HepG2 (cell line): Measurements from ENCODE around the gene LRRTM3. TPM values are rescaled to one million over a fixed set of nuclear protein-coding genes. Genes with fewer than 3 reads are reported as not detected.

ENCODE experiments used
- ATAC-seq: fragments of 200-7000 bp; cut with Tn5 transposase; 3 replicates; pipeline ENCODE4 v1.9.1; 2020; ENCODE audit warnings: mild to moderate bottlenecking, moderate library complexity
- BruUV-seq: library from RNA; stranded (reverse); fragments of 400-500 nt; replicated peaks from 2 replicates; lab custom pipeline; 2021; lab: Mats Ljungman, UMichigan
- CTCF ChIA-PET: fragments of 300-600 bp; formaldehyde crosslinking; extraction: SDS; loops from one replicate; lab custom pipeline; 2021; ENCODE audit warnings: low total read pairs, inconsistent platforms, low intra/inter-chr PET ratio; lab: Yijun Ruan, JAX
- POLR2A ChIA-PET: fragments of 350-600 bp; sonication (Branson Sonifier 250); formaldehyde crosslinking; loops from one replicate; lab custom pipeline; 2020; ENCODE audit warnings: antibody characterized with exemption, inconsistent platforms; lab: Yijun Ruan, JAX
- DNase-seq: peaks from one replicate; pipeline ENCODE4 v3.0.0-alpha.2; 2015; ENCODE audit warnings: low spot score
- FAIRE-seq: peaks from 3 replicates; lab custom pipeline; 2011; peaks lifted over from hg19 to GRCh38; lab: Jason Lieb, UNC
- H2AFZ ChIP-seq: one replicate; pipeline ENCODE4 v1.6.1; 2011; ENCODE audit warnings: low read length, inconsistent platforms
- H3K27ac ChIP-seq: fragments of 300-600 bp; 3 replicates; pipeline ENCODE4 v1.8.0; 2011; ENCODE audit warnings: mixed run types, mild to moderate bottlenecking, mixed read lengths, low read length, inconsistent platforms; ENCODE audit not compliant: insufficient read depth; ENCODE audit errors: extremely low read length
- H3K27me3 ChIP-seq, 2 experiments: fragments of 200-600 bp in 1 of 2; 2 replicates in 1 of 2; 3 replicates in 1 of 2; pipeline versions ENCODE4 v1.6.0 to v1.8.0; 2011; ENCODE audit warnings: low read length in 2 of 2, mild to moderate bottlenecking in 2 of 2, moderate library complexity in 2 of 2, inconsistent platforms in 1 of 2; ENCODE audit not compliant: insufficient read depth in 2 of 2, control insufficient read depth in 1 of 2
- H3K36me3 ChIP-seq, 2 experiments: fragments of 200-600 bp in 1 of 2; replicated peaks in 1 of 2; 2 replicates in 1 of 2; 3 replicates in 1 of 2; pipeline versions ENCODE4 v1.5.1 to v1.8.0; 2011; ENCODE audit warnings: low read length in 2 of 2, inconsistent platforms in 1 of 2; ENCODE audit not compliant: insufficient read depth in 2 of 2, control insufficient read depth in 1 of 2
- H3K4me1 ChIP-seq: 2 replicates; pipeline ENCODE4 v1.5.1; 2012; ENCODE audit warnings: low read length, inconsistent platforms; ENCODE audit not compliant: insufficient read depth
- H3K4me2 ChIP-seq: 2 replicates; pipeline ENCODE4 v1.6.0; 2011; ENCODE audit warnings: low read depth, low read length, inconsistent platforms
- H3K4me3 ChIP-seq, 3 experiments: fragments of 200-600 bp in 1 of 3; sonication (generic), shearing (Covaris generic) in 1 of 3; replicated peaks in 1 of 3; 2 replicates each; pipeline ENCODE4 v1.5.1; 2011 to 2016; ENCODE audit warnings: low read length in 3 of 3, inconsistent platforms in 2 of 3, low read depth in 2 of 3, mild to moderate bottlenecking in 2 of 3, control low read depth in 1 of 3, mixed read lengths in 1 of 3; ENCODE audit not compliant: insufficient read depth in 1 of 3
- H3K79me2 ChIP-seq: one replicate; pipeline ENCODE4 v1.6.1; 2011; ENCODE audit warnings: low read length, inconsistent platforms; ENCODE audit not compliant: insufficient read depth
- H3K9ac ChIP-seq: 2 replicates; pipeline ENCODE4 v1.6.0; 2011; ENCODE audit warnings: mild to moderate bottlenecking, low read depth, low read length, inconsistent platforms; ENCODE audit not compliant: insufficient read depth
- H3K9me3 ChIP-seq: 2 replicates; pipeline ENCODE4 v1.5.1; 2012; ENCODE audit warnings: mild to moderate bottlenecking, low read length
- H4K20me1 ChIP-seq: 2 replicates; pipeline ENCODE4 v1.6.0; 2011; ENCODE audit warnings: inconsistent platforms, mild to moderate bottlenecking, low read length, moderate library complexity; ENCODE audit not compliant: insufficient read depth
- MLX ChIP-seq: IDR thresholded peaks from 2 replicates; pipeline ENCODE4 v1.6.1; 2016
- NCOA5 ChIP-seq: sonication (generic); formaldehyde crosslinking; IDR thresholded peaks from 2 replicates; pipeline ENCODE4 v1.4.0; 2020; ENCODE audit warnings: missing genetic modification reagents
- RFX3 ChIP-seq: IDR thresholded peaks from 2 replicates; pipeline ENCODE4 v1.6.1; 2016; ENCODE audit warnings: missing biosample characterization, missing genetic modification reagents
- STAG1 ChIP-seq: sonication (generic); formaldehyde crosslinking; IDR thresholded peaks from 2 replicates; pipeline ENCODE4 v1.4.0; 2020; ENCODE audit warnings: missing genetic modification reagents
- ZNF343 ChIP-seq: sonication (generic); formaldehyde crosslinking; IDR thresholded peaks from 2 replicates; pipeline ENCODE4 v1.4.0; 2020; ENCODE audit warnings: mild to moderate bottlenecking, missing genetic modification reagents
- ZNF687 ChIP-seq: sonication (generic); formaldehyde crosslinking; IDR thresholded peaks from 2 replicates; pipeline ENCODE4 v1.5.1; 2020; ENCODE audit warnings: mild to moderate bottlenecking, missing genetic modification reagents, moderate library complexity
- WGBS: methylation state at CpG from one replicate; pipeline ENCODE4 v1.1.6; 2017; ENCODE audit warnings: low lambda C conversion rate; 5-methylcytosine and 5-hydroxymethylcytosine counted together
- in situ Hi-C: cut with HindIII; loops from 2 replicates; pipeline ENCODE4 v1.10.0; 2017; ENCODE audit warnings: low pct_unique_long_range_greater_than_20kb; ENCODE audit not compliant: extremely low pct_ligation_motif_present
- intact Hi-C: fragments of 100-400 bp; cut with micrococcal nuclease; formaldehyde crosslinking; loops from one replicate; pipeline ENCODE4 v1.10.0; 2022; ENCODE audit not compliant: unreplicated experiment
- polyA plus RNA-seq, 8 experiments: library from polyadenylated mRNA; depleted of rRNA in 3 of 8; stranded (reverse) in 7 of 8; unstranded in 1 of 8; fragments of >200 nt; fragmentation: Illumina TruSeq in 4 of 8; extraction: Trizol in 4 of 8; gene quantifications; 2 replicates each; pipeline versions ENCODE4 v1.2.1 to v1.2.3, GENCODE V29; 2011 to 2016; ENCODE audit warnings: low read depth in 4 of 8, missing spikeins in 1 of 8, mixed read lengths in 1 of 8; ENCODE audit not compliant: insufficient read depth in 1 of 8
- total RNA-seq, 5 experiments: library from RNA; depleted of rRNA; stranded (reverse); fragments of >200 nt; fragmentation: Illumina TruSeq; extraction: Trizol; gene quantifications; 2 replicates each; pipeline ENCODE4 v1.2.3, GENCODE V29; 2016; ENCODE audit warnings: low read depth in 1 of 5

The LRRTM3 gene
- total and polyA plus RNA-seq, 2 of the 13 experiments (the other 11 are each of a cell fraction or from before 2014, with no cell fraction given): not detected

- no peak for DNase-seq
- H3K27ac ChIP-seq: no peak overlapping the region
- BruUV-seq: no TSS peak
- H3K4me3 ChIP-seq: no peak overlapping the region
- intact Hi-C loops (no loop called here), in situ Hi-C loops (no loop called here)
- WGBS: 24% methylated on average over 6 of the region's 6 CpGs
- H3K36me3 ChIP-seq: no peaks in the 10 kb centered on the region
- FAIRE-seq: no peak
- ChIA-PET POLR2A (no interaction called here), CTCF (no interaction called here)
- no peak overlapping the region for H2AFZ ChIP-seq
- no peaks in the 10 kb centered on the region for H3K27me3 ChIP-seq
- no peak for ATAC-seq
- H3K4me2 ChIP-seq: no peak overlapping the region
- H3K4me1 ChIP-seq: no peaks in the 10 kb centered on the region
- no peaks in the 10 kb centered on the region for H4K20me1 ChIP-seq
- H3K9ac ChIP-seq: no peak overlapping the region
- no peaks in the 10 kb centered on the region for H3K9me3 ChIP-seq
- no peaks in the 10 kb centered on the region for H3K79me2 ChIP-seq
- TF ChIP-seq MLX (CRISPR knock-in tag): no peak
- TF ChIP-seq STAG1: no peak
- no peak for TF ChIP-seq ZNF687 (CRISPR knock-in tag)
Measured at GRCh38 chr10:67141300-67141699, 215.5 kb downstream of the LRRTM3 start.

GRCh38 chr10:67144530-67144929 is 218.7 kb downstream of the LRRTM3 start:
- FAIRE-seq (no peak), ATAC-seq (no peak), DNase-seq (no peak)
- in situ Hi-C loops (no loop called here), intact Hi-C loops (no loop called here)
- BruUV-seq: no TSS peak
- Histone ChIP-seq H3K27me3 (no peaks in the 10 kb centered on the region), H4K20me1 (no peaks in the 10 kb centered on the region), H3K9me3 (no peaks in the 10 kb centered on the region), H3K27ac (no peak overlapping the region), H3K79me2 (no peaks in the 10 kb centered on the region), H3K36me3 (no peaks in the 10 kb centered on the region), H3K4me3 (no peak overlapping the region), H3K9ac (no peak overlapping the region), H2AFZ (no peak overlapping the region), H3K4me1 (no peaks in the 10 kb centered on the region), H3K4me2 (no peak overlapping the region)
- 95% methylated on average over 1 of the region's 1 CpG for WGBS
- ChIA-PET CTCF (no interaction called here), POLR2A (no interaction called here)
- TF ChIP-seq RFX3 (CRISPR knock-in tag): no peak
- TF ChIP-seq NCOA5 (CRISPR knock-in tag): no peak
- no peak for TF ChIP-seq ZNF343 (CRISPR knock-in tag)
